ENCODE results near the gene DNAJC22. TPM values are rescaled to one million over a fixed set of nuclear protein-coding genes. Genes with fewer than 3 reads are reported as not detected.

DNAJC22 gene
- total and polyA plus RNA-seq, 2 of the 13 experiments (the other 11 are each of a cell fraction or from before 2014, with no cell fraction given), result 25.2 to 31.7 TPM

- TF ChIP-seq ZBTB40 (IDR thresholded peaks at IDR 0.05), result no peak
- no peak; the same call in 1 of the 2 replicates for TF ChIP-seq ZBTB40 (CRISPR knock-in tag; IDR thresholded peaks at IDR 0.05)
- peak; percentile 78 for TF ChIP-seq ZFY (CRISPR knock-in tag; IDR thresholded peaks at IDR 0.05)
- no peak for TF ChIP-seq ZNF260 (CRISPR knock-in tag; IDR thresholded peaks at IDR 0.05; ENCODE audit: borderline replicate concordance, low read depth)
- TF ChIP-seq SMC3 (IDR thresholded peaks at IDR 0.05; ENCODE audit: low read length), result no peak
- no peak for TF ChIP-seq RFX3 (CRISPR knock-in tag; IDR thresholded peaks at IDR 0.05)
- TF ChIP-seq SIX4 (CRISPR knock-in tag; IDR thresholded peaks at IDR 0.05), result peak; percentile 89
- peak; percentile 74; the same call in 1 of the 2 replicates for TF ChIP-seq ZNF800 (CRISPR knock-in tag; IDR thresholded peaks at IDR 0.05)
- TF ChIP-seq E2F5 (CRISPR knock-in tag; conservative IDR thresholded peaks at IDR 0.05), result no peak; the same call in 1 of the 2 replicates
- TF ChIP-seq ZNF792 (CRISPR knock-in tag; IDR thresholded peaks at IDR 0.05), result peak; percentile 84
- TF ChIP-seq ZFP82 (CRISPR knock-in tag; IDR thresholded peaks at IDR 0.05; ENCODE audit: borderline replicate concordance), result peak; percentile 77; the same call in 1 of the 2 replicates
- TF ChIP-seq BRD4 (CRISPR knock-in tag; IDR thresholded peaks at IDR 0.05), result peak; percentile 97
- no peak for TF ChIP-seq NCOA1 (CRISPR knock-in tag; IDR thresholded peaks at IDR 0.05)
- no peak for TF ChIP-seq CAMTA2 (CRISPR knock-in tag; IDR thresholded peaks at IDR 0.05; ENCODE audit: borderline replicate concordance)
- peak; percentile 66; the same call in 1 of the 2 replicates for TF ChIP-seq GTF3A (CRISPR knock-in tag; conservative IDR thresholded peaks at IDR 0.05)
- TF ChIP-seq SATB2 (CRISPR knock-in tag; IDR thresholded peaks at IDR 0.05), result 0 out of 2 replicates have a peak, but pooled peaks have one; percentile 75
- no peak for TF ChIP-seq KDM1A (CRISPR knock-in tag; IDR thresholded peaks at IDR 0.05)
- peak; percentile 56 for TF ChIP-seq CCAR2 (optimal IDR thresholded peaks at IDR 0.05; ENCODE audit: low read depth, low read length)
- peak; percentile 83 for TF ChIP-seq ZFX (CRISPR knock-in tag; IDR thresholded peaks at IDR 0.05; ENCODE audit: low read depth)
Observed at GRCh38 chr12:49347311-49348193, 864 bp downstream of the DNAJC22 start (continued).
